Measurements from ENCODE around the gene CASTOR2.
"Not testable (repeated sequence)": the region's sequence is repeated elsewhere in the genome, so short reads cannot be mapped to it uniquely, and the experiment has no call there.

The CASTOR2 gene

DNA sequence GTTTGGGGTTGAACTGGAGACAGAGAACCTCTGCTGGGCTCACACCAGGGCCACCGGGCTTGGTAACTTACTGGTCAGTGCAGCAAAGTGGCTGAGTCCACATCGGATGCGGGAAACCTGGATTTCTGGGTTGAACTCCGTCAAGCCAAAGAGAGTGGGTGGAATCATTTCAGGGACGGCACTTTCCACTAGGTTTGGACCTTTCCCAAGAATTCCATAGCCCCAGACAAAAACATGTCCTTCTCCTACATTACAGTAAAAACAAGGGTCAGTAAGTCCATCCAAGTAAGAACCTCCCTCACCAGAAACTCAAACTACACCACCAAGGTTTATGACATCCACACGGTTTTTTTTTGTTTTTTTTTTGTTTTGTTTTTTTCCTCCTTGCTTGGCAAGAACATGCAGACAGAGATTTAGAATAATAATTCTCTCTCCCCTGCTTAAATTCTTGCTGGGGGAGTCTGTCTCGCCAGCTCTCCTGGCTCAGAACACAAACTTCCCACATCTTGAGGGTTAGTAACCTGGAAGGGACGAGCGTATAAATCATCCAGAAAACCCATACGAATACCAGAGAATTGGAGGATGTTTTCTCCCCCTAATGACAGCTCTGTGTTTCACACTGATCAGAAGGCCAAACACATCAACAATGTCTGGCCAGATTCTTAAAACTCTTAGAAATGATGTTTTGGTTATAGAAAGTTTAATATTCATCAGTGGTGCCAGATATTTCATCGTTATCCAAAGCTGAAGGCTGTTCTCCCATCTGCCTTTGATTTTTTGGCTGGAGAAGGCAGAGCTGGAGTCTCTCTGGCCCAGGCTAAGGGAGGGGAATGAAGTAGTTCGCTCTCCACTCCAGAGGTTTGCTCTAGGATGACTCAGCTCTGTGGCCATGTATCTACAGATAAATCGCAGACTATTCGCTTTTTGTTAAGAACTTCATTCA lies 91.6 kb downstream of the CASTOR2 start:
- DNase-seq = no peak

DNA sequence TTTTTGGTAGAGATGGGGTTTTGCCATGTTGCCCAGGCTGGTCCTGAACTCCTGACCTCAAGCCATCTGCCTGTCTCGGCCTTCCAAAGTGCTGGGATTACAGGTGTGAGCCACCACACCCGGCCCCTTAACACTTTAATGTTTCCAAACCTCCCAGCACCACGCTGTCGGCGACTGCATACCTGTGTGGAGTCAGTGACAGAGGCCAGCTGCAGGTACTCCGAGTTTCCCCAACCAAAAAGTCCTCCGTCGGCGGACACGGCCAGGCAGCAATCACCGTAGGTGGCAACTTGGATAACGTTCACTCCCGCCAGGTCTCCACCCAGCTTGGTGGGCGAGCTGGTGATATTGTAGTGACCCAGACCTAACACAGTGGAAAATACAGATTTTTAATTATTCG lies 93.9 kb downstream of the CASTOR2 start:
- no peak for DNase-seq

DNA sequence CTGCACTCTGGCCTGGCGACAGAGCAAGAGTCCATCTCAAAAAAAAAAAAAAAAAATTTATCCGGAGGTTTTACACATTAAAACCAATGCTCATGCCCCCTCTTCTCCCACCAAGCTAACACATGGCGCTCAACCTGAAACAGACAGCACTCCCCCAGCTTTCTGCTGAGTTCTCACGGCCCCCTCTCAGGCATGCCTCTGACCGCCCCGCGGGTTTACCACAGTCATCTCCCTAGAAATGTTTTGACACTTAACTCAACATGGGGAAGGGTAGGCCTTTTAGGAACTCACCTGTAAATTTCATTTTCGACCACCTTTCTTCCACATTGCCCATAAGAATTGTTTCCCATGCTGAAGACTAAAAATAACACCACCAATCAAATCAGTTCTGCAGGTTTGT lies 99.8 kb downstream of the CASTOR2 start:
- DNase-seq = no peak

DNA sequence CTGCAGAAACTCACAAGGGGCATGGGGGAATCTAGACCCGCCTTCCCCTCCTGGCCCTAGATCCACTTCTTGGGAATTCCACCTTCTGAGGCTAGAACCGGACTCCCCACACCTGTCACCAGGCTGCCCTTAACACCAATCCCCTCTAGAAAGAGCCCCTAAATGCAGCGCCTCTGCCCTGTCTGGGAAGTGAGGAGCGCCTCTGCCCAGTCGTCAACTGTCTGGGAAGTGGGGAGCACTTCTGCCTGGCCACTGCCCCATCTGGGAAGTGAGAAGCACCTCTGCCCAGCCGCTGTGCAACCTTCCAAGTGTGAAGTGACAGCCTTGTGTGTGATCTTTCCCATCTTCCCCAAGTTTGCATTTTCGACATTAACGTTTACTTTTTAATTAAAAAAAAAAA lies 100.3 kb downstream of the CASTOR2 start:
- DNase-seq = no peak

DNA sequence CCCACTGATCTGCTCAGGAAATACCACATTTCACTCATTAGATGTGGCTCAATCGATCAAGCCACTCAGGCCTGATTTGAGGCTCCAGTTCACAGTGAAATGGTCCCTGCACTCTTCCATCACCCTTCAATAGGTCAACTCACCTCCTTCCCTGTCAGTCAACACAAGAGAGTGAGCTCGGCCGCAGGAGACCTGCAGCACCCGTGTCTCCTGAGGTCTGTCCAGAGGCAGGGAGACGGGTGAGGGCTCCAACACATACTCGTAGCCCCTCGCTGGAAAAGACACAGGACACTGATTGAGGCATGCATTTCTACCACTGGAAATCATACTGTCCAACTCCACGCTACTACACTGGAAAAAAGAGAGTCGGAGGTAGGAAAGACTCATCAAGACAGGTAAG lies 102.0 kb downstream of the CASTOR2 start:
- DNase-seq = no peak

DNA sequence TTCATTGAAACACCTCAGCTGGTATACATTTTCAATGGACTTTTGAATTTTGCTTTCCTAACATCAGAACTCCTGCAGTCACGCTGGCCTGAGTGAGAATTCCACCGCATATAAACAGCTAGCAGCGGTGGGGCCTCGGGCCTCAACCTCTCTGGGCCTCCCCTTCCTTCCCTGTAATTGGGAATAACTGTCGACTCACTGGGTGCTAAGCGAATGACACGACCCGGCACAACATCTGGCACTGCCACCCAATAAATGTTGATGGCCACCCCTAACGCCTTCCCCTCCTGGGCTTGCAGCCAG lies 108.4 kb downstream of the CASTOR2 start:
- no peak for DNase-seq

- not testable (repeated sequence) for DNase-seq
Observed at GRCh38 chr7:75074262-75074641, 109.7 kb downstream of the CASTOR2 start.
